ENCODE data around the gene SCAMP3. TPM values are rescaled to one million over a fixed set of nuclear protein-coding genes. Genes with fewer than 3 reads are reported as not detected.
"Not testable (repeated sequence)": the region's sequence is repeated elsewhere in the genome, so short reads cannot be mapped to it uniquely, and the experiment has no call there.

SCAMP3 gene
- total RNA-seq, 2 donors from 2014 or later: 34.7 to 37.3 TPM

GRCh38 chr1:155212051-155212440 is 50.1 kb downstream of the SCAMP3 start:
- DNase-seq (ENCODE audit: low spot score); intact Hi-C loops (cut with DNase I): not testable (repeated sequence)

GRCh38 chr1:155211381-155212050 is 50.6 kb downstream of the SCAMP3 start:
- peak; percentile 92 for DNase-seq (ENCODE audit: low spot score)
- intact Hi-C loops (cut with DNase I): not testable (repeated sequence)

DNA sequence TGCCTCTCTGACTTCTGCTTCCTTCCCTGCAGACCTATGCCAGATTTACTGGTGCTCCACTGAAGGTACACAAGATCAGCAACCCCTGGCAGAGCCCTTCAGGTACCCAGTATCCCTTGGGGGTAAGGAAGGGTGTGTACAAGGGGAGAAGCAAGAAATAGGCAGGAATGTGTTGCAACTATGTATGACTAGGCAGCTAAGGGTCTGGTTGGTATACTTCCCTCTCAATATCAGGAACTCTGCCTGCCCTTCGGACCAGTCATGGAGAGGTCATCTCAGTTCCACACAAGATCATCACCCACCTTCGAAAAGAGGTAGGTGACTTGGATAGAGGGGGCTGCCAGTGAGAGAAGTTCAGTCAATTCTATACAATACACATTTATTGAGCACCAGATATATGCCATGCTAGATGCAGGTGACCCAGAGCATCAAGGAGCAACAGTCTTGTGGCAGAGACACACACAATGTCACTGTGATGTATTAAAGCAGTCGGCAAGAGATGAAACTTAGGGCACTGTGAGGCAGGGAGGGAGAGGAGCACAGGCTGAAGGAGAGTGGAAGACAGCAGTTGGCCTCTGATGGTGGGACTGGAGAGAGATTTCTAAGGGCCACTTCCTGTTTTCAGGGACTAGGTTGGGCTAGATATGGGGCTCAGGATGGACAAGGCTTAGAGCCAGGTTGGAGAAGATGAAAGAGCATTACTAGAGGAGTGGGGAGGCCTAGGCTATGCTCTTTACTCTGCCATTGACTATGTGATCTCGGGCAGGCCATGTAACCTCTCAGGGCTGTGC is 51.7 kb downstream of the SCAMP3 start:
- intact Hi-C loops (cut with DNase I): no loop called here
- DNase-seq (ENCODE audit: low spot score): no peak

DNA sequence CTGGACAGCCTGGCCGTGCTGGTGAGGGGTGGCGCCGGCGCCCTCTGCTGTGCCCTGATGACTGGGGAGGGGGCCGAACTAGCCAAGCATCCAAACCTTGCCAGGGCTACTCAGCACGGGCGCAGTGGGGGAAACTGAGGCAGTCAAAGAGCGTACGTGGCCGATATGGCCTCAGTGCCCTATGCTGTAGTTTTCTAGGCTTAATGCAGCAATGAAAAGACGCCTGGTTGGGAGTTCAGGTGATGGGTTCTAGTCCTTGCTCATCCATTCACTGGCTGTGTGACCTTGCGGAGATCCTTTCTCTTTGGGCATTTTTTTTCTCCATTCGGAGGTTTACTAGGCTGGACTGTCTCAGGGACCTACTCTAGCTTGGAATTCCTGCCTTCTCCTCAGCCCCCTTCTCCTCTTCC is 52.8 kb downstream of the SCAMP3 start:
- intact Hi-C loops (cut with DNase I): no loop called here

DNA sequence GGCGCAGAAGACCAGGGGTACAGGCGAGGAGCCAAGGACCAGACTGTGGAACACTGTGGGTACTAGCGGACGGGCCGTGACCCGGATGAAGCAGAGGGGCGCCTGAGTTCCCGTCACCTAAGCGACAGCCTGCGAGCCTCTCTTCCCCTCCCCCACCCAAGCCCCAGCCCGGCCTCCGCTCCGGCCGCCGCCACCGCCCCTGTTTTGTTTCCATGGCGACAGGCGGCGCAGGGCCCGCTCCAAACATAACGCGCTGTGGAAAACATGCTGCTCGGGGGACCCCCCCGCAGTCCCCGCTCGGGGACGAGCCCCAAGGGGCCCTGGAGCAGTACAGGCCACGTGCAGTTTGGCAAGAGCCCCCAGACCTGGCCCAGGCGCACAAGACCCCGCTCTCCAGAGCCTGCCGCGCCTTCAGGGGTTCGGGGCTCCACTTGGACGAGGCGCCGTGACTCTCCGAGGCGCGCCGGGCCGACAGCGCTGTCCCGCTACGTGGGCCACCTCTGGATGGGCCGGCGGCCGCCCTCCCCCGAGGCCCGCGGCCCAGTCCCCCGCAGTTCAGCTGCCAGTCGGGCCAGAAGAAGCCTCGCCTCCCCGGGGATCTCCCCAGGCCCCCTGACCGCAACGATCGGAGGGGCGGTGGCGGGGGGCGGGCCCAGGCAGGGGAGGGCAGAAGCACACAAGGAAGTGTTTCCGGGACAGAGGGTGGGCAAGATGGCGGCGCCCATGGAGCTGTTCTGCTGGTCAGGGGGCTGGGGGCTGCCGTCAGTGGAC is 53.4 kb downstream of the SCAMP3 start, which contains the start of gene MTX1:
Gene MTX1, plus strand, starts transcription at position 155 of the 771 bp plus-strand sequence. Its CDS starts 110 bp downstream, at position 265.
- intact Hi-C loops (cut with DNase I): no loop called here
- DNase-seq (ENCODE audit: low spot score): peak; percentile 99

More for the DNA sequence above, 52.8 kb downstream of the SCAMP3 start:
- DNase-seq (ENCODE audit: low spot score): no peak

- intact Hi-C loops (cut with DNase I): loop anchor here in 1 of 2 donors (2.0 kb wide), 1 partner anchor 19 kb away; no protein-coding TSS in a partner anchor
- peak; percentile 89 for DNase-seq (ENCODE audit: low spot score)
Measured at GRCh38 chr1:155207806-155208540, 54.2 kb downstream of the SCAMP3 start, which contains the start of gene THBS3. Gene THBS3 (minus strand): TSS chr1:155207897. CDS start chr1:155207876, 21 bp downstream.

DNA sequence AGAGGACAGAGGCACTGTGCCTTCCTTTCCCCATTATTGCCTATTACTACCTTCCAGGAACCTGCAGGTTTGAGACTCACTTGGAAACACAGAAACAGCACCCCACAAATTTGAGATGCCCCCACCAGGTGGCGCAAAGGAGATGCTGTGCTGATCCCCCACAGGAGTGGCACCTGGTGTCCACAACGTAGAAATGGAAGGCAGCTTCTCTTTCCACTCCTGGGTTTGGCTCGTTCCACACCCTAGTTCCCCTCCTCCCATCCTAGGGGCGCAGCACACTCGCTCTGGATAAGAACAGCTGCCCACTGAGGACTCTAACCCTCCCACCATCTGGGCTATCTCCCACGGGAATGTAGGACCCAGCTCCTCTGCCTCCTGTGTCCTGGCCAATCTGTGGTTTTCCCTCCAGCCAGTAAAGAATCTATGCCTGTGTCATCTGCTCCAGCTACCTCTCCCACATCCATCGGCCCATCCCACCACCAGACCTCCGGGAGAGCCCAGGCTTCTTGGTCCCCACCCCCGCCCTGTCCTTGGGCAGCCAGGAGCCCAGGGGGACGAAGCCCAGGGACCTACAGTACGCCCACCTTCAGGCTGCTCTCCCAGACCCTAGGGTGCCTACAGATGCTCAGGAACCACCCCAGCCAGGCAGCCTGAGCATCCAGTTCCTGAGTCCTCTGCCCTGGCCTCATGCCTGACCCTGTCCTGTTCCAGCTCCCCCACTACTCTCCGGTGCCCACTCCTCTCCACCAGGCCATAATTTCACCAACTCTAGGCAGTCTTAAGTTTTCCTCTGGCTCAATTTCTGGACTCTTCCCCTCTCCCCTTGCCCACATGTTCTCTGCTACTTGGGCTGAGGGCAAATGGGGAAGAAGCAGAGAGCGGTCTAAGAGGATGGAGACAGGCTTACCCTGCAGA is 55.0 kb downstream of the SCAMP3 start:
- intact Hi-C loops (cut with DNase I): loop anchor here in 1 of 2 donors (2.0 kb wide), 1 partner anchor 20 kb away; no protein-coding TSS in a partner anchor
- DNase-seq (ENCODE audit: low spot score): peak; percentile 93

Other genes with a start within 250 kb of the SCAMP3 start
- 1 to 10 TPM in 1 of 2 donors, under 1 TPM in 1; 0.48 to 1.1 TPM for gene DCST2, start 228.6 kb downstream of the SCAMP3 start, total RNA-seq
- not detected for gene DCST1, start 228.5 kb downstream of the SCAMP3 start, total RNA-seq
- gene ADAM15, start 211.0 kb downstream of the SCAMP3 start, total RNA-seq: 100 to 1,000 TPM; 146 to 178 TPM
- gene EFNA4, start 198.6 kb downstream of the SCAMP3 start, total RNA-seq: 1 to 10 TPM; 2.0 to 2.6 TPM
- gene EFNA3, start 183.5 kb downstream of the SCAMP3 start, total RNA-seq: 1 to 10 TPM; 2.0 TPM
- gene EFNA1, start 134.5 kb downstream of the SCAMP3 start, total RNA-seq: 10 to 100 TPM; 12.6 to 13.2 TPM
- 10 to 100 TPM; 24.5 TPM for gene SLC50A1, start 126.5 kb downstream of the SCAMP3 start, total RNA-seq
- gene DPM3, start 121.8 kb downstream of the SCAMP3 start, total RNA-seq: 10 to 100 TPM; 53.1 to 75.2 TPM
- gene KRTCAP2, start 89.1 kb downstream of the SCAMP3 start, total RNA-seq: 100 to 1,000 TPM; 145 to 146 TPM
- gene TRIM46, start 88.5 kb downstream of the SCAMP3 start, total RNA-seq: 1 to 10 TPM; 1.3 to 2.1 TPM
- gene THBS3, start 54.5 kb downstream of the SCAMP3 start, total RNA-seq: 10 to 100 TPM; 46.3 to 96.6 TPM
- 10 to 100 TPM; 20.9 to 26.8 TPM for gene MTX1, start 53.7 kb downstream of the SCAMP3 start, total RNA-seq
- 10 to 100 TPM; 21.3 to 25.3 TPM for gene ENTREP3, start 6.9 kb downstream of the SCAMP3 start, total RNA-seq
- 10 to 100 TPM; 31.2 to 32.3 TPM for gene CLK2, start 11.1 kb upstream of the SCAMP3 start, total RNA-seq
- gene HCN3, start 15.1 kb upstream of the SCAMP3 start, total RNA-seq: 1 to 10 TPM; 1.4 to 1.5 TPM
- not detected for gene PKLR, start 39.1 kb upstream of the SCAMP3 start, total RNA-seq
- gene FDPS, start 46.5 kb upstream of the SCAMP3 start, total RNA-seq: 10 to 100 TPM; 86.7 to 93.0 TPM
- gene RUSC1, start 58.5 kb upstream of the SCAMP3 start, total RNA-seq: 10 to 100 TPM; 32.5 to 34.6 TPM